Ishikawa (cell line): ENCODE results near the gene CHN1.

Experiments used
- CEBPB ChIP-seq: IDR thresholded peaks from 2 replicates; pipeline ENCODE4 v1.6.1; 2012
- CREB1 ChIP-seq: IDR thresholded peaks from 2 replicates; pipeline ENCODE4 v1.6.1; 2012; ENCODE audit warnings: low read depth
- EGR1 ChIP-seq: IDR thresholded peaks from 2 replicates; pipeline ENCODE4 v1.6.1; 2012
- EP300 ChIP-seq: IDR thresholded peaks from 2 replicates; pipeline ENCODE4 v1.6.1; 2012; ENCODE audit warnings: borderline replicate concordance
- FOXM1 ChIP-seq: IDR thresholded peaks from 2 replicates; pipeline ENCODE4 v1.6.1; 2012; ENCODE audit warnings: low read depth, borderline replicate concordance
- NFIC ChIP-seq: IDR thresholded peaks from 2 replicates; pipeline ENCODE4 v1.6.1; 2012
- RAD21 ChIP-seq: IDR thresholded peaks from 2 replicates; pipeline ENCODE4 v1.6.1; 2012; ENCODE audit warnings: low read depth
- REST ChIP-seq: IDR thresholded peaks from 2 replicates; pipeline ENCODE4 v1.6.1; 2012; ENCODE audit warnings: low read depth, mild to moderate bottlenecking
- TAF1 ChIP-seq: IDR thresholded peaks from 2 replicates; pipeline ENCODE4 v1.6.1; 2012; ENCODE audit warnings: low read depth, mild to moderate bottlenecking
- TCF12 ChIP-seq: IDR thresholded peaks from 2 replicates; pipeline ENCODE4 v1.6.1; 2012; ENCODE audit warnings: low read depth
- TEAD4 ChIP-seq: IDR thresholded peaks from 2 replicates; pipeline ENCODE4 v1.6.1; 2012
- YY1 ChIP-seq: IDR thresholded peaks from 2 replicates; pipeline ENCODE4 v1.6.1; 2012; ENCODE audit warnings: low read depth
- ZBTB7A ChIP-seq: IDR thresholded peaks from 2 replicates; pipeline ENCODE4 v1.6.1; 2012; ENCODE audit warnings: low read depth
- TF ChIP-seq, protein P1 (sequence below): IDR thresholded peaks from 2 replicates; pipeline ENCODE4 v1.6.1; 2012
- TF ChIP-seq, protein P2 (sequence below): IDR thresholded peaks from 2 replicates; pipeline ENCODE4 v1.6.1; 2012

The CHN1 gene

GRCh38 chr2:174963437-174964400 lies 41.5 kb downstream of the CHN1 start:
- TF ChIP-seq, protein P1, sequence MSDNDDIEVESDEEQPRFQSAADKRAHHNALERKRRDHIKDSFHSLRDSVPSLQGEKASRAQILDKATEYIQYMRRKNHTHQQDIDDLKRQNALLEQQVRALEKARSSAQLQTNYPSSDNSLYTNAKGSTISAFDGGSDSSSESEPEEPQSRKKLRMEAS: no peak
- TF ChIP-seq RAD21 (no peak), FOXM1 (no peak), TEAD4 (no peak), TAF1 (no peak), EGR1 (no peak), EP300 (no peak), YY1 (no peak), CEBPB (no peak), NFIC (no peak), ZBTB7A (no peak)
- TF ChIP-seq, protein P2, sequence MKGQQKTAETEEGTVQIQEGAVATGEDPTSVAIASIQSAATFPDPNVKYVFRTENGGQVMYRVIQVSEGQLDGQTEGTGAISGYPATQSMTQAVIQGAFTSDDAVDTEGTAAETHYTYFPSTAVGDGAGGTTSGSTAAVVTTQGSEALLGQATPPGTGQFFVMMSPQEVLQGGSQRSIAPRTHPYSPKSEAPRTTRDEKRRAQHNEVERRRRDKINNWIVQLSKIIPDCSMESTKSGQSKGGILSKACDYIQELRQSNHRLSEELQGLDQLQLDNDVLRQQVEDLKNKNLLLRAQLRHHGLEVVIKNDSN: no peak

- TF ChIP-seq, protein P1: no peak
- TF ChIP-seq EP300 (no peak), YY1 (no peak), TEAD4 (no peak), TCF12 (no peak), CEBPB (no peak), ZBTB7A (no peak), TAF1 (no peak), FOXM1 (no peak), NFIC (no peak), REST (no peak), RAD21 (no peak), EGR1 (no peak), CREB1 (no peak)
- TF ChIP-seq, protein P2: no peak
Measured at GRCh38 chr2:174959787-174960186, 45.4 kb downstream of the CHN1 start.

DNA sequence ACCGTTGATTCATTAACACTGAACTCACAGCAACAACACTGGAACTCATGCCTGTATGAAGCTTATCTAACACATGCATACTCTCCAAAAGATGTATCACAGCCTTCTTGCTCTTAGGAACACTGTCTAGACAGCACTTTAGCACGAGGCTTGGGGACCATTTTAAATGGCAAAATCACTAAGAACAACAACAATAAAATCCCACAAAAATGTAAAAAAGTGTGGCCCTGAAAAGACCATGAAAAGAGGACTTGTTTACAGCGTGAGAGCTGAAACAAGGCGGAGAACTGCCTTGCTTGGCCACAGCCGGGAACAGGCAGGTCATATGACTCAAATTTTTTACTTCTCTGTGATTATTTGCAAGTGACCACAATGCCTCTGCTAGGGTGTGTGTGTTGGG lies 48.1 kb downstream of the CHN1 start:
- TF ChIP-seq TCF12 (no peak), CREB1 (no peak), EGR1 (no peak), TEAD4 (no peak), RAD21 (no peak), TAF1 (no peak), FOXM1 (no peak), ZBTB7A (no peak), EP300 (no peak), CEBPB (no peak), YY1 (no peak), REST (no peak), NFIC (no peak)
- TF ChIP-seq, protein P1: no peak
- TF ChIP-seq, protein P2: no peak

GRCh38 chr2:174952607-174953006 lies 52.6 kb downstream of the CHN1 start:
- no peak for TF ChIP-seq FOXM1
- TF ChIP-seq EP300: no peak
- TF ChIP-seq REST: no peak
- no peak for TF ChIP-seq NFIC
- no peak for TF ChIP-seq TAF1
- no peak for TF ChIP-seq CEBPB
- TF ChIP-seq, protein P2: no peak
- TF ChIP-seq TEAD4: no peak
- TF ChIP-seq RAD21: no peak
- no peak for TF ChIP-seq CREB1
- TF ChIP-seq, protein P1: no peak
- no peak for TF ChIP-seq TCF12
- no peak for TF ChIP-seq ZBTB7A
- no peak for TF ChIP-seq EGR1
- TF ChIP-seq YY1: no peak
